AG04449 (cell line): ENCODE results near the gene PERCC1.

ENCODE experiments used
- CTCF ChIA-PET: fragments of 350-600 bp; formaldehyde crosslinking; extraction: SDS; loops from one replicate; lab custom pipeline; 2021; ENCODE audit warnings: antibody characterized with exemption; lab: Yijun Ruan, JAX
- POLR2A ChIA-PET: fragments of 400-600, 350-600 bp; formaldehyde crosslinking; extraction: SDS; loops from one replicate; lab custom pipeline; 2020; ENCODE audit warnings: antibody characterized with exemption, inconsistent platforms; lab: Yijun Ruan, JAX
- DNase-seq: peaks from one replicate; pipeline ENCODE4 v3.0.0-alpha.2; 2010; ENCODE audit warnings: low read depth, low spot score
- H3K4me3 ChIP-seq: 2 replicates; pipeline ENCODE4 v1.5.1; 2011; ENCODE audit warnings: low read depth, mild to moderate bottlenecking, control low read depth, low read length
- TF ChIP-seq, protein P1 (sequence below): IDR thresholded peaks from one replicate; pipeline ENCODE4 v1.5.1; 2011; ENCODE audit warnings: mild to moderate bottlenecking, moderate library complexity, low read length, control low read depth, inconsistent platforms; ENCODE audit not compliant: insufficient read depth; ENCODE audit errors: missing control alignments

The PERCC1 gene

DNA sequence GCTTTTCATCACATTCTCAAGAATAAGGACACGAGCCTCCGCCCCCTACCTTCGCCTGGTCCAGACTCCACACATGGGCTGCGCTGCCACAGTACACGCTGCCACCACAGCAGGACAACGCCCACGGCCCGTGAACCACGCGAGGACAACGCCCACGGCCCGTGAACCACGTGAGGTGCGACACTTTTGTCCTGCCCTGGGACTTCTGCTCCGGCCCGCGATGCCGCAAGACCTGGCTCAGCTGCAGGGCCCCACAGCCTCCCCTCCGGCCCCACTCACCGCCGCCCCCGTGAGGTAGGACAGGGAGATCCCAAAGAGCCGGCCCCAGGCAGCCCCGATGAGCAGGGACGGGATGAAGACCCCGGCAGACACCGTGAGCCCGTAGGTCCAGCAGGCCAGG lies 19.3 kb downstream of the PERCC1 start:
- no peak overlapping the region for H3K4me3 ChIP-seq
- DNase-seq, result no peak
- ChIA-PET POLR2A (no interaction called here), CTCF (no interaction called here)
- TF ChIP-seq, protein P1, sequence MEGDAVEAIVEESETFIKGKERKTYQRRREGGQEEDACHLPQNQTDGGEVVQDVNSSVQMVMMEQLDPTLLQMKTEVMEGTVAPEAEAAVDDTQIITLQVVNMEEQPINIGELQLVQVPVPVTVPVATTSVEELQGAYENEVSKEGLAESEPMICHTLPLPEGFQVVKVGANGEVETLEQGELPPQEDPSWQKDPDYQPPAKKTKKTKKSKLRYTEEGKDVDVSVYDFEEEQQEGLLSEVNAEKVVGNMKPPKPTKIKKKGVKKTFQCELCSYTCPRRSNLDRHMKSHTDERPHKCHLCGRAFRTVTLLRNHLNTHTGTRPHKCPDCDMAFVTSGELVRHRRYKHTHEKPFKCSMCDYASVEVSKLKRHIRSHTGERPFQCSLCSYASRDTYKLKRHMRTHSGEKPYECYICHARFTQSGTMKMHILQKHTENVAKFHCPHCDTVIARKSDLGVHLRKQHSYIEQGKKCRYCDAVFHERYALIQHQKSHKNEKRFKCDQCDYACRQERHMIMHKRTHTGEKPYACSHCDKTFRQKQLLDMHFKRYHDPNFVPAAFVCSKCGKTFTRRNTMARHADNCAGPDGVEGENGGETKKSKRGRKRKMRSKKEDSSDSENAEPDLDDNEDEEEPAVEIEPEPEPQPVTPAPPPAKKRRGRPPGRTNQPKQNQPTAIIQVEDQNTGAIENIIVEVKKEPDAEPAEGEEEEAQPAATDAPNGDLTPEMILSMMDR, result no peak

DNA sequence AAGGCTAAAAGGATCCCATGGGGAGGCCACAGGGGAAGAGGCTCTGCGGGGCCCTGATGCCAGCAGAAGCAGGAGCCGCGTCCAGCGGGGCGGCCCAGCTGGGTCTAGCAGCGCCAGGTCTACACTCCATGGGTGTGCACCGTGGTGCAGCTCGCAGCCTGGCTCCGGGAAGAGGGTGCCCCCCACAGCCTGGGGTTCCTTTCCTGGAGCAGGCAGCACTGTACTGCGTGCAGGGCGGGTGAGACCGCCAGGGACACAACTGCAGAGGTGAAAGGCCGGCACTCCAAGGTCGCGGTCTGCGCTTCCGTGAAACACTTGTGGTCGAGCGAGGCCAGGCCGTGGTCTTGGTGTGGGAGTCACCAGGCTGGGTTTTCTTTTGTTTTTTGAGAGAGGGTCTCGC lies 20.0 kb downstream of the PERCC1 start:
- TF ChIP-seq, protein P1, result no peak
- DNase-seq, result no peak
- ChIA-PET POLR2A (no interaction called here), CTCF (no interaction called here)
- H3K4me3 ChIP-seq, result no peak overlapping the region

GRCh38 chr16:1451702-1452392 lies 21.0 kb downstream of the PERCC1 start:
- TF ChIP-seq, protein P1, result no peak
- no peak overlapping the region for H3K4me3 ChIP-seq
- DNase-seq, result no peak
- CTCF ChIA-PET, result no interaction called here
- POLR2A ChIA-PET, result no interaction called here

DNA sequence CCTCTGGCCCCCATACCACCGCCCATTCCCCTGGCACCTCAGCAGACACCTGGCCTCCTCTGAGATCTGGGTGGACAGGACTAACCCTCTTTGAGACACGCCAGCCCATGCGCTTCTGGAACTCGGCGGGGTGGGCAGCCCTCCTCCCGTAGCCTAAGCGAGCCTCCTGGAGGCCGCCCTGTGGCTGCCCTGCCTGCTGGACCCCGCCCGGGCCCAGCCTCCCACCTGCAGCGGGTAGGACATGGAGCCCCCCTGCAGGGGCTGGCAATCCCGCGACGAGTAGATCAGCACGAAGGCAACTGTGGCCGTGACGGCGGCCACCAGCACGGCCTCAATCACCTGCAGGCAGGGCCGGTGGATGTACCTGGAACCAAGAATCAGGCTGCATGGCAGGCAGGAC lies 21.7 kb downstream of the PERCC1 start:
- TF ChIP-seq, protein P1, result no peak
- no peak overlapping the region for H3K4me3 ChIP-seq
- ChIA-PET POLR2A (no interaction called here), CTCF (no interaction called here)
- no peak for DNase-seq

- no peak overlapping the region for H3K4me3 ChIP-seq
- DNase-seq, result no peak
- TF ChIP-seq, protein P1, result no peak
- CTCF ChIA-PET, result interaction anchor here (1.0 kb wide), 1 partner anchor 9 kb away, joined by 4 read pairs; the partner anchor contains the start of gene CCDC154
- POLR2A ChIA-PET, result interaction anchor here (0.6 kb wide), 1 partner anchor 301 kb away, joined by 3 read pairs; no protein-coding TSS in a partner anchor
These were observed 22.4 kb downstream of the PERCC1 start for GRCh38 chr16:1453316-1453715.

DNA sequence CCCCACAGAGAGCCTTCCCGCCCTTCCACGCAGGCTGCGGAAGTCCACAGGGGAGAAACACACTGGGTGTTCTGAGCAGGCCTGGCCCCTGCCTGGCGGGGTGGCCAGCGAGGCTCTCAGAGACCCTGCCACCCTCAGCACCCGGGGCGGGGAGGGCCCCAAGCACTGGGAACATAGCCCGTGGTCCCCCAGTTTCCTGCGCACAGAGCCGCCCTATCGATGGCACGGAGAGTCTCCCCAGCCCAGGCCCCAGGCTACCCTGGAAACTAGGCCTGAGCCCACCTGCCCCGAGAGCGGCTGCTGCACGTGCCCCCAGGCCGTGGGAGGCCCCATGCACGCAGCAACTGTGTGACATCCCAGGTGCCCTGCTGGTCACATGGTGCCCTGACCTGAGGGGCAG lies 23.7 kb downstream of the PERCC1 start:
- DNase-seq, result no peak
- ChIA-PET CTCF (no interaction called here), POLR2A (no interaction called here)
- no peak overlapping the region for H3K4me3 ChIP-seq
- TF ChIP-seq, protein P1, result no peak
